ENCODE results near the gene TUB. TPM values are rescaled to one million over a fixed set of nuclear protein-coding genes. Genes with fewer than 3 reads are reported as not detected.

TUB gene
- polyA plus RNA-seq, 1 of the 3 experiments (the other 2 are of a cell fraction) = 11.3 TPM

DNA sequence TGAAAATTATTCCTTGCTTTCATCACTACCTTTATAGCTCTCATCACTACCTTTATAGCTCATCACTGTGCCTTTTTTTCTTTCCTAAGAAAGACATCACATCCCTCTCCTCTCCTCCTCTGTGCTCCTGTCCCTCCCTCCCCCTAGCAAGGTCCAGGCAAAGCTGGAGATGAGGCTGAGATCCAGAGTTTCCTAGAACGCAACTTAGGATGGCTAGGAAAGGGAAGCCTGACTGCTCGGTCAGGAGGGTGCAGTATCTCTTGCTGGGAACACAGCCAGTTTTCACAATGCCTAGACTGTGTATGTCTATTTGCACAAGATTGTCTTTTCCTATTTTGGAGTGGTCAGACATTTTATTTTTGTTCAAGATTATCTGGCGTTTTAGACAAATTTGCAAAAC is 24.7 kb downstream of the TUB start:
- Histone ChIP-seq H3K4me2 (no peak overlapping the region), H3K27ac (ENCODE audit: low read depth in 2 of 2, low read length in 1 of 2) (no peak overlapping the region), H3K9me2 (no peaks in the 10 kb centered on the region), H3K27me3 (ENCODE audit: insufficient read depth) (no peaks in the 10 kb centered on the region), H4K20me1 (ENCODE audit: insufficient read depth) (no peaks in the 10 kb centered on the region), H3K4me3 (ENCODE audit: low read depth in 2 of 2, low read length in 1 of 2) (no peak overlapping the region), H3K9ac (no peak overlapping the region), H3K4me1 (ENCODE audit: control insufficient read depth in 1 of 2, insufficient read depth in 2 of 2, low read depth in 1 of 2, low read length in 1 of 2) (peaks cover 0 to 7% of the 10 kb centered on the region in 2 experiments; a peak in 1 of 4 replicates), H3F3A (replicated peaks; ENCODE audit: insufficient read depth) (no peaks in the 10 kb centered on the region), H3K79me2 (ENCODE audit: insufficient read depth) (no peaks in the 10 kb centered on the region), H3K36me3 (replicated peaks in 1 of 2; ENCODE audit: control insufficient read depth in 1 of 2, insufficient read depth in 2 of 2, low read length in 1 of 2) (peaks cover 4 to 70% of the 10 kb centered on the region in 2 experiments), H3K9me3 (no peaks in the 10 kb centered on the region), H2AFZ (ENCODE audit: low read depth) (no peak overlapping the region)
- no peak for DNase-seq
- 91% methylated on average over 3 of the region's 3 CpGs for WGBS (ENCODE audit: low lambda C conversion rate)
- TF ChIP-seq RXRA (IDR thresholded peaks at IDR 0.05; ENCODE audit: borderline replicate concordance, low read depth) (no peak), RFX5 (IDR thresholded peaks at IDR 0.05; ENCODE audit: low read length) (no peak), USF1 (IDR thresholded peaks at IDR 0.05; ENCODE audit: borderline replicate concordance, low read depth) (no peak), NFIC (IDR thresholded peaks at IDR 0.05; ENCODE audit: borderline replicate concordance) (no peak), MEF2A (IDR thresholded peaks at IDR 0.05; ENCODE audit: borderline replicate concordance, low read depth) (no peak), FOXM1 (IDR thresholded peaks at IDR 0.05; ENCODE audit: low read depth) (no peak), MXI1 (IDR thresholded peaks at IDR 0.05; ENCODE audit: low read depth, low read length) (no peak), NRF1 (IDR thresholded peaks at IDR 0.05; ENCODE audit: low read depth, low read length) (no peak), EZH2phosphoT487 (IDR thresholded peaks at IDR 0.05; ENCODE audit: borderline replicate concordance, low read depth) (no peak), MAX (IDR thresholded peaks at IDR 0.05; ENCODE audit: low read depth) (no peak), SIN3A (IDR thresholded peaks at IDR 0.05; ENCODE audit: borderline replicate concordance, low read depth, low read length) (no peak)
- TF ChIP-seq, protein P1, sequence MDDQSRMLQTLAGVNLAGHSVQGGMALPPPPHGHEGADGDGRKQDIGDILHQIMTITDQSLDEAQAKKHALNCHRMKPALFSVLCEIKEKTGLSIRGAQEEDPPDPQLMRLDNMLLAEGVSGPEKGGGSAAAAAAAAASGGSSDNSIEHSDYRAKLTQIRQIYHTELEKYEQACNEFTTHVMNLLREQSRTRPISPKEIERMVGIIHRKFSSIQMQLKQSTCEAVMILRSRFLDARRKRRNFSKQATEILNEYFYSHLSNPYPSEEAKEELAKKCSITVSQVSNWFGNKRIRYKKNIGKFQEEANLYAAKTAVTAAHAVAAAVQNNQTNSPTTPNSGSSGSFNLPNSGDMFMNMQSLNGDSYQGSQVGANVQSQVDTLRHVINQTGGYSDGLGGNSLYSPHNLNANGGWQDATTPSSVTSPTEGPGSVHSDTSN (IDR thresholded peaks at IDR 0.05) = no peak
- POLR2A ChIA-PET = no interaction called here
- CTCF ChIA-PET = interaction anchor here (1.0 to 23.6 kb wide), 3 partner anchors 16 to 98 kb away, joined by 3 to 574 read pairs (median 176); no protein-coding TSS in a partner anchor

GRCh38 chr11:8106679-8107078 is 25.7 kb downstream of the TUB start:
- DNase-seq = no peak
- WGBS (ENCODE audit: low lambda C conversion rate) = 90% methylated on average over 2 of the region's 2 CpGs
- POLR2A ChIA-PET = no interaction called here

More at GRCh38 chr11:8106679-8107078, 25.7 kb downstream of the TUB start:
- Histone ChIP-seq H3K4me3 (ENCODE audit: low read depth in 2 of 2, low read length in 1 of 2) (no peak overlapping the region), H3K79me2 (ENCODE audit: insufficient read depth) (no peaks in the 10 kb centered on the region), H3F3A (replicated peaks; ENCODE audit: insufficient read depth) (no peaks in the 10 kb centered on the region), H4K20me1 (ENCODE audit: insufficient read depth) (no peaks in the 10 kb centered on the region), H3K36me3 (replicated peaks in 1 of 2; ENCODE audit: control insufficient read depth in 1 of 2, insufficient read depth in 2 of 2, low read length in 1 of 2) (peaks cover 0 to 62% of the 10 kb centered on the region in 2 experiments), H2AFZ (ENCODE audit: low read depth) (no peak overlapping the region), H3K9me3 (no peaks in the 10 kb centered on the region), H3K27ac (ENCODE audit: low read depth in 2 of 2, low read length in 1 of 2) (no peak overlapping the region), H3K27me3 (ENCODE audit: insufficient read depth) (no peaks in the 10 kb centered on the region), H3K4me1 (ENCODE audit: control insufficient read depth in 1 of 2, insufficient read depth in 2 of 2, low read depth in 1 of 2, low read length in 1 of 2) (peaks cover 0 to 11% of the 10 kb centered on the region in 2 experiments; a peak in 2 of 4 replicates), H3K4me2 (no peak overlapping the region), H3K9ac (no peak overlapping the region), H3K9me2 (no peaks in the 10 kb centered on the region)
- TF ChIP-seq POLR2AphosphoS5 (IDR thresholded peaks at IDR 0.05; ENCODE audit: low read depth, low read length) = no peak
- no peak for TF ChIP-seq EP300 (IDR thresholded peaks at IDR 0.05; ENCODE audit: borderline replicate concordance in 1 of 2, low read depth in 1 of 2, low read length in 1 of 2)
- TF ChIP-seq EZH2phosphoT487 (IDR thresholded peaks at IDR 0.05; ENCODE audit: borderline replicate concordance, low read depth) = no peak
- no peak for TF ChIP-seq CHD2 (IDR thresholded peaks at IDR 0.05; ENCODE audit: low read length, partially characterized antibody)
- TF ChIP-seq, protein P1 (IDR thresholded peaks at IDR 0.05) = no peak
- TF ChIP-seq, protein P2, sequence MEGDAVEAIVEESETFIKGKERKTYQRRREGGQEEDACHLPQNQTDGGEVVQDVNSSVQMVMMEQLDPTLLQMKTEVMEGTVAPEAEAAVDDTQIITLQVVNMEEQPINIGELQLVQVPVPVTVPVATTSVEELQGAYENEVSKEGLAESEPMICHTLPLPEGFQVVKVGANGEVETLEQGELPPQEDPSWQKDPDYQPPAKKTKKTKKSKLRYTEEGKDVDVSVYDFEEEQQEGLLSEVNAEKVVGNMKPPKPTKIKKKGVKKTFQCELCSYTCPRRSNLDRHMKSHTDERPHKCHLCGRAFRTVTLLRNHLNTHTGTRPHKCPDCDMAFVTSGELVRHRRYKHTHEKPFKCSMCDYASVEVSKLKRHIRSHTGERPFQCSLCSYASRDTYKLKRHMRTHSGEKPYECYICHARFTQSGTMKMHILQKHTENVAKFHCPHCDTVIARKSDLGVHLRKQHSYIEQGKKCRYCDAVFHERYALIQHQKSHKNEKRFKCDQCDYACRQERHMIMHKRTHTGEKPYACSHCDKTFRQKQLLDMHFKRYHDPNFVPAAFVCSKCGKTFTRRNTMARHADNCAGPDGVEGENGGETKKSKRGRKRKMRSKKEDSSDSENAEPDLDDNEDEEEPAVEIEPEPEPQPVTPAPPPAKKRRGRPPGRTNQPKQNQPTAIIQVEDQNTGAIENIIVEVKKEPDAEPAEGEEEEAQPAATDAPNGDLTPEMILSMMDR (IDR thresholded peaks at IDR 0.05) = no peak
- no peak for TF ChIP-seq USF1 (IDR thresholded peaks at IDR 0.05; ENCODE audit: borderline replicate concordance, low read depth)
- TF ChIP-seq MEF2A (IDR thresholded peaks at IDR 0.05; ENCODE audit: borderline replicate concordance, low read depth) = no peak
- no peak for TF ChIP-seq ELF1 (IDR thresholded peaks at IDR 0.05)
- CTCF ChIA-PET = interaction anchor here (1.2 to 23.6 kb wide), 4 partner anchors 14 to 99 kb away, joined by 3 to 574 read pairs (median 24); no protein-coding TSS in a partner anchor

Data from SK-N-SH (cell line).